GM23338 (cell line): Measurements from ENCODE around the gene PRSS56. TPM values are rescaled to one million over a fixed set of nuclear protein-coding genes. Genes with fewer than 3 reads are reported as not detected.

ENCODE experiments used
- ATAC-seq: fragments of 200-7000 bp; cut with Tn5 transposase; 3 replicates; pipeline ENCODE4 v1.9.1; 2020
- DNase-seq: peaks from one replicate; pipeline ENCODE4 v3.0.0-alpha.2; 2015; ENCODE audit warnings: low spot score
- H2AFZ ChIP-seq: fragments of 200-600 bp; sonication (generic); 2 replicates; pipeline ENCODE4 v1.8.0; 2016; ENCODE audit warnings: antibody characterized with exemption, mild to moderate bottlenecking, moderate library complexity
- H3F3A ChIP-seq: fragments of 200-600 bp; sonication (generic); replicated peaks from 2 replicates; pipeline ENCODE4 v1.8.0; 2017; ENCODE audit warnings: antibody characterized with exemption, mixed run types, low read depth
- H3K27ac ChIP-seq: fragments of 200-600 bp; sonication (generic); 2 replicates; pipeline ENCODE4 v1.6.1; 2016; ENCODE audit warnings: low read depth
- H3K27me3 ChIP-seq: fragments of 200-600 bp; sonication (generic); 2 replicates; pipeline ENCODE4 v1.8.0; 2016; ENCODE audit warnings: mild to moderate bottlenecking, mixed run types, moderate library complexity; ENCODE audit not compliant: insufficient read depth
- H3K36me3 ChIP-seq: fragments of 200-600 bp; sonication (generic); 2 replicates; pipeline ENCODE4 v1.8.0; 2016; ENCODE audit warnings: mild to moderate bottlenecking; ENCODE audit not compliant: insufficient read depth
- H3K4me1 ChIP-seq: fragments of 200-600 bp; sonication (generic); 2 replicates; pipeline ENCODE4 v1.8.0; 2016; ENCODE audit warnings: mild to moderate bottlenecking, moderate library complexity; ENCODE audit not compliant: insufficient read depth
- H3K4me2 ChIP-seq: fragments of 200-600 bp; sonication (generic); 2 replicates; pipeline ENCODE4 v1.7.1; 2017; ENCODE audit warnings: mixed run types
- H3K4me3 ChIP-seq: fragments of 200-600 bp; sonication (generic); 2 replicates; pipeline ENCODE4 v1.6.1; 2016; ENCODE audit warnings: mixed run types
- H3K79me2 ChIP-seq: fragments of 200-600 bp; sonication (generic); replicated peaks from 2 replicates; pipeline ENCODE4 v1.8.0; 2017; ENCODE audit warnings: mild to moderate bottlenecking; ENCODE audit not compliant: insufficient read depth
- H3K9me2 ChIP-seq: fragments of 200-600 bp; sonication (generic); 2 replicates; pipeline ENCODE4 v1.8.0; 2017; ENCODE audit not compliant: insufficient read depth
- H4K20me1 ChIP-seq: fragments of 200-600 bp; sonication (generic); replicated peaks from 2 replicates; pipeline ENCODE4 v1.8.0; 2017; ENCODE audit warnings: mild to moderate bottlenecking; ENCODE audit not compliant: insufficient read depth
- H3K27ac Mint-ChIP-seq: 2 replicates; pipeline ENCODE4 v1.8.0; 2020; ENCODE audit warnings: inconsistent platforms, mild to moderate bottlenecking, moderate library complexity, mixed read lengths
- H3K27me3 Mint-ChIP-seq: 3 replicates; pipeline ENCODE4 v1.8.0; 2022; ENCODE audit warnings: low read depth, mild to moderate bottlenecking, moderate library complexity, mixed read lengths, inconsistent platforms; ENCODE audit not compliant: insufficient read depth, poor library complexity
- H3K36me3 Mint-ChIP-seq: 3 replicates; pipeline ENCODE4 v1.8.0; 2021; ENCODE audit warnings: low read depth, mild to moderate bottlenecking, inconsistent platforms, moderate library complexity, mixed read lengths
- H3K4me1 Mint-ChIP-seq: 3 replicates; pipeline ENCODE4 v1.8.0; 2020; ENCODE audit warnings: mild to moderate bottlenecking, inconsistent platforms, mixed read lengths
- H3K4me3 Mint-ChIP-seq: 3 replicates; pipeline ENCODE4 v1.8.0; 2021; ENCODE audit warnings: moderate library complexity, mild to moderate bottlenecking, inconsistent platforms, mixed read lengths
- H3K9me3 Mint-ChIP-seq: 3 replicates; pipeline ENCODE4 v1.8.0; 2020; ENCODE audit warnings: moderate library complexity, mild to moderate bottlenecking, inconsistent platforms, mixed read lengths
- ZNF114 ChIP-seq: fragments of 250-450 bp; sonication (Bioruptor Pico); IDR thresholded peaks from 2 replicates; pipeline ENCODE4 v1.5.0; 2020; ENCODE audit warnings: mild to moderate bottlenecking, moderate library complexity
- ZNF331 ChIP-seq: fragments of 250-450 bp; sonication (Bioruptor Pico); IDR thresholded peaks from 2 replicates; pipeline ENCODE4 v1.5.0; 2020; ENCODE audit warnings: low read depth, mild to moderate bottlenecking, moderate library complexity
- polyA plus RNA-seq: library from polyadenylated mRNA; unstranded; fragments of >200 nt; fragmentation: Nextera tagmentation; extraction: Ambion mirVana; gene quantifications from 2 replicates; pipeline ENCODE4 v1.2.1, GENCODE V29; 2016
- total RNA-seq: library from RNA; depleted of rRNA; stranded (reverse); fragments of >200 nt; shearing (Covaris generic); gene quantifications from 2 replicates; pipeline ENCODE4 v1.2.3, GENCODE V29; 2014
- TF ChIP-seq, protein P1 (sequence below): fragments of 250-450 bp; sonication (Bioruptor Pico); IDR thresholded peaks from 2 replicates; pipeline ENCODE4 v1.5.0; 2020; ENCODE audit warnings: mild to moderate bottlenecking, moderate library complexity
- TF ChIP-seq, protein P2 (sequence below): IDR thresholded peaks from 2 replicates; pipeline ENCODE4 v1.6.1; 2016; ENCODE audit warnings: antibody characterized with exemption
- TF ChIP-seq, protein P3 (sequence below), 2 experiments: fragments of 200-600 bp in 1 of 2; sonication (generic) in 1 of 2; conservative IDR thresholded peaks; 2 replicates each; pipeline versions ENCODE4 v1.5.1 to v1.6.1; 2016 to 2017; ENCODE audit warnings: antibody characterized with exemption in 2 of 2, low read depth in 2 of 2, mild to moderate bottlenecking in 2 of 2, moderate library complexity in 1 of 2

PRSS56 gene
- total and polyA plus RNA-seq, 2 experiments from 2014 or later = 0.27 to 0.31 TPM

- TF ChIP-seq, protein P1, sequence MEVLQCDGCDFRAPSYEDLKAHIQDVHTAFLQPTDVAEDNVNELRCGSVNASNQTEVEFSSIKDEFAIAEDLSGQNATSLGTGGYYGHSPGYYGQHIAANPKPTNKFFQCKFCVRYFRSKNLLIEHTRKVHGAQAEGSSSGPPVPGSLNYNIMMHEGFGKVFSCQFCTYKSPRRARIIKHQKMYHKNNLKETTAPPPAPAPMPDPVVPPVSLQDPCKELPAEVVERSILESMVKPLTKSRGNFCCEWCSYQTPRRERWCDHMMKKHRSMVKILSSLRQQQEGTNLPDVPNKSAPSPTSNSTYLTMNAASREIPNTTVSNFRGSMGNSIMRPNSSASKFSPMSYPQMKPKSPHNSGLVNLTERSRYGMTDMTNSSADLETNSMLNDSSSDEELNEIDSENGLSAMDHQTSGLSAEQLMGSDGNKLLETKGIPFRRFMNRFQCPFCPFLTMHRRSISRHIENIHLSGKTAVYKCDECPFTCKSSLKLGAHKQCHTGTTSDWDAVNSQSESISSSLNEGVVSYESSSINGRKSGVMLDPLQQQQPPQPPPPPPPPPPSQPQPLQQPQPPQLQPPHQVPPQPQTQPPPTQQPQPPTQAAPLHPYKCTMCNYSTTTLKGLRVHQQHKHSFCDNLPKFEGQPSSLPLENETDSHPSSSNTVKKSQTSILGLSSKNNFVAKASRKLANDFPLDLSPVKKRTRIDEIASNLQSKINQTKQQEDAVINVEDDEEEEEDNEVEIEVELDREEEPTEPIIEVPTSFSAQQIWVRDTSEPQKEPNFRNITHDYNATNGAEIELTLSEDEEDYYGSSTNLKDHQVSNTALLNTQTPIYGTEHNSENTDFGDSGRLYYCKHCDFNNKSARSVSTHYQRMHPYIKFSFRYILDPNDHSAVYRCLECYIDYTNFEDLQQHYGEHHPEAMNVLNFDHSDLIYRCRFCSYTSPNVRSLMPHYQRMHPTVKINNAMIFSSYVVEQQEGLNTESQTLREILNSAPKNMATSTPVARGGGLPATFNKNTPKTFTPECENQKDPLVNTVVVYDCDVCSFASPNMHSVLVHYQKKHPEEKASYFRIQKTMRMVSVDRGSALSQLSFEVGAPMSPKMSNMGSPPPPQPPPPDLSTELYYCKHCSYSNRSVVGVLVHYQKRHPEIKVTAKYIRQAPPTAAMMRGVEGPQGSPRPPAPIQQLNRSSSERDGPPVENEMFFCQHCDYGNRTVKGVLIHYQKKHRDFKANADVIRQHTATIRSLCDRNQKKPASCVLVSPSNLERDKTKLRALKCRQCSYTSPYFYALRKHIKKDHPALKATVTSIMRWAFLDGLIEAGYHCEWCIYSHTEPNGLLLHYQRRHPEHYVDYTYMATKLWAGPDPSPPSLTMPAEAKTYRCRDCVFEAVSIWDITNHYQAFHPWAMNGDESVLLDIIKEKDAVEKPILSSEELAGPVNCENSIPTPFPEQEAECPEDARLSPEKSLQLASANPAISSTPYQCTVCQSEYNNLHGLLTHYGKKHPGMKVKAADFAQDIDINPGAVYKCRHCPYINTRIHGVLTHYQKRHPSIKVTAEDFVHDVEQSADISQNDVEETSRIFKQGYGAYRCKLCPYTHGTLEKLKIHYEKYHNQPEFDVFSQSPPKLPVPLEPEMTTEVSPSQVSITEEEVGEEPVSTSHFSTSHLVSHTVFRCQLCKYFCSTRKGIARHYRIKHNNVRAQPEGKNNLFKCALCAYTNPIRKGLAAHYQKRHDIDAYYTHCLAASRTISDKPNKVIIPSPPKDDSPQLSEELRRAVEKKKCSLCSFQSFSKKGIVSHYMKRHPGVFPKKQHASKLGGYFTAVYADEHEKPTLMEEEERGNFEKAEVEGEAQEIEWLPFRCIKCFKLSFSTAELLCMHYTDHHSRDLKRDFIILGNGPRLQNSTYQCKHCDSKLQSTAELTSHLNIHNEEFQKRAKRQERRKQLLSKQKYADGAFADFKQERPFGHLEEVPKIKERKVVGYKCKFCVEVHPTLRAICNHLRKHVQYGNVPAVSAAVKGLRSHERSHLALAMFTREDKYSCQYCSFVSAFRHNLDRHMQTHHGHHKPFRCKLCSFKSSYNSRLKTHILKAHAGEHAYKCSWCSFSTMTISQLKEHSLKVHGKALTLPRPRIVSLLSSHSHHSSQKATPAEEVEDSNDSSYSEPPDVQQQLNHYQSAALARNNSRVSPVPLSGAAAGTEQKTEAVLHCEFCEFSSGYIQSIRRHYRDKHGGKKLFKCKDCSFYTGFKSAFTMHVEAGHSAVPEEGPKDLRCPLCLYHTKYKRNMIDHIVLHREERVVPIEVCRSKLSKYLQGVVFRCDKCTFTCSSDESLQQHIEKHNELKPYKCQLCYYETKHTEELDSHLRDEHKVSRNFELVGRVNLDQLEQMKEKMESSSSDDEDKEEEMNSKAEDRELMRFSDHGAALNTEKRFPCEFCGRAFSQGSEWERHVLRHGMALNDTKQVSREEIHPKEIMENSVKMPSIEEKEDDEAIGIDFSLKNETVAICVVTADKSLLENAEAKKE = no peak
- TF ChIP-seq, protein P2, sequence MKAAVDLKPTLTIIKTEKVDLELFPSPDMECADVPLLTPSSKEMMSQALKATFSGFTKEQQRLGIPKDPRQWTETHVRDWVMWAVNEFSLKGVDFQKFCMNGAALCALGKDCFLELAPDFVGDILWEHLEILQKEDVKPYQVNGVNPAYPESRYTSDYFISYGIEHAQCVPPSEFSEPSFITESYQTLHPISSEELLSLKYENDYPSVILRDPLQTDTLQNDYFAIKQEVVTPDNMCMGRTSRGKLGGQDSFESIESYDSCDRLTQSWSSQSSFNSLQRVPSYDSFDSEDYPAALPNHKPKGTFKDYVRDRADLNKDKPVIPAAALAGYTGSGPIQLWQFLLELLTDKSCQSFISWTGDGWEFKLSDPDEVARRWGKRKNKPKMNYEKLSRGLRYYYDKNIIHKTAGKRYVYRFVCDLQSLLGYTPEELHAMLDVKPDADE = no peak
- no peak for TF ChIP-seq ZNF331 (CRISPR knock-in tag)
Measured at GRCh38 chr2:232506709-232507108, 13.5 kb upstream of the PRSS56 start (continued).

GRCh38 chr2:232508251-232508650 is 11.9 kb upstream of the PRSS56 start:
- no peak overlapping the region for H3K4me3 ChIP-seq
- TF ChIP-seq, protein P3, sequence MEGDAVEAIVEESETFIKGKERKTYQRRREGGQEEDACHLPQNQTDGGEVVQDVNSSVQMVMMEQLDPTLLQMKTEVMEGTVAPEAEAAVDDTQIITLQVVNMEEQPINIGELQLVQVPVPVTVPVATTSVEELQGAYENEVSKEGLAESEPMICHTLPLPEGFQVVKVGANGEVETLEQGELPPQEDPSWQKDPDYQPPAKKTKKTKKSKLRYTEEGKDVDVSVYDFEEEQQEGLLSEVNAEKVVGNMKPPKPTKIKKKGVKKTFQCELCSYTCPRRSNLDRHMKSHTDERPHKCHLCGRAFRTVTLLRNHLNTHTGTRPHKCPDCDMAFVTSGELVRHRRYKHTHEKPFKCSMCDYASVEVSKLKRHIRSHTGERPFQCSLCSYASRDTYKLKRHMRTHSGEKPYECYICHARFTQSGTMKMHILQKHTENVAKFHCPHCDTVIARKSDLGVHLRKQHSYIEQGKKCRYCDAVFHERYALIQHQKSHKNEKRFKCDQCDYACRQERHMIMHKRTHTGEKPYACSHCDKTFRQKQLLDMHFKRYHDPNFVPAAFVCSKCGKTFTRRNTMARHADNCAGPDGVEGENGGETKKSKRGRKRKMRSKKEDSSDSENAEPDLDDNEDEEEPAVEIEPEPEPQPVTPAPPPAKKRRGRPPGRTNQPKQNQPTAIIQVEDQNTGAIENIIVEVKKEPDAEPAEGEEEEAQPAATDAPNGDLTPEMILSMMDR (conservative IDR thresholded peaks at IDR 0.05; ENCODE audit: low read depth in 2 of 2) = peak; percentile 54 to 69
- no peak for TF ChIP-seq ZNF114
- H3K9me3 Mint-ChIP-seq = no peaks in the 10 kb centered on the region
- ATAC-seq = peak; percentile 31
- H3K4me1 Mint-ChIP-seq = peaks cover 24% of the 10 kb centered on the region
- no peak overlapping the region for H3K4me3 Mint-ChIP-seq
- no peaks in the 10 kb centered on the region for H3K79me2 ChIP-seq
- H3K36me3 Mint-ChIP-seq = no peaks in the 10 kb centered on the region
- no peak overlapping the region for H3K4me2 ChIP-seq
- H3K27me3 ChIP-seq = peaks cover 34% of the 10 kb centered on the region
- no peaks in the 10 kb centered on the region for H4K20me1 ChIP-seq
- no peaks in the 10 kb centered on the region; the same call in 1 of the 2 replicates for H3F3A ChIP-seq
- H3K27ac Mint-ChIP-seq = no peak overlapping the region
- H3K27ac ChIP-seq = no peak overlapping the region
- DNase-seq = peak; percentile 56
- no peaks in the 10 kb centered on the region for H3K36me3 ChIP-seq
- peaks cover 45% of the 10 kb centered on the region for H3K27me3 Mint-ChIP-seq
- no peak overlapping the region for H2AFZ ChIP-seq
- peaks cover 11% of the 10 kb centered on the region; the same call in 1 of the 2 replicates for H3K4me1 ChIP-seq
- H3K9me2 ChIP-seq = no peaks in the 10 kb centered on the region
